Measurements from ENCODE around the gene AHRR.
"Not testable (repeated sequence)": the region's sequence is repeated elsewhere in the genome, so short reads cannot be mapped to it uniquely, and the experiment has no call there.

- not testable (repeated sequence) for TF ChIP-seq CTCF (conservative IDR thresholded peaks at IDR 0.05; ENCODE audit: low read length); EZH2phosphoT487 (IDR thresholded peaks at IDR 0.05; ENCODE audit: borderline replicate concordance, low read depth, low read length)
These were observed 24.1 kb upstream of the AHRR start for GRCh38 chr5:297448-297847.

All from OCI-LY7 (cell line).